Fibroblast of lung (primary cell): ENCODE measurements around the gene LGI1. TPM values are rescaled to one million over a fixed set of nuclear protein-coding genes. Genes with fewer than 3 reads are reported as not detected.

Experiments
- DNase-seq, 2 donors: peaks; one replicate each; pipeline versions ENCODE4 v3.0.0 to v3.0.0-alpha.2; 2010; ENCODE audit warnings: low read depth in 2 of 2
- H2AFZ ChIP-seq: 2 replicates; pipeline ENCODE4 v1.5.1; 2012; ENCODE audit warnings: low read length, control low read depth, inconsistent platforms
- H3K27ac ChIP-seq: 2 replicates; pipeline ENCODE4 v1.5.1; 2011; ENCODE audit warnings: low read length, control low read depth; ENCODE audit not compliant: insufficient read depth
- H3K27me3 ChIP-seq: 2 replicates; pipeline ENCODE4 v1.5.1; 2011; ENCODE audit warnings: mild to moderate bottlenecking, low read length; ENCODE audit not compliant: control insufficient read depth, insufficient read depth
- H3K36me3 ChIP-seq: 2 replicates; pipeline ENCODE4 v1.5.1; 2011; ENCODE audit warnings: low read length; ENCODE audit not compliant: control insufficient read depth, insufficient read depth
- H3K4me1 ChIP-seq: 2 replicates; pipeline ENCODE4 v1.5.1; 2011; ENCODE audit warnings: low read length; ENCODE audit not compliant: control insufficient read depth, insufficient read depth; ENCODE audit errors: extremely low read depth
- H3K4me2 ChIP-seq: 2 replicates; pipeline ENCODE4 v1.5.1; 2011; ENCODE audit warnings: low read length, control low read depth; ENCODE audit not compliant: insufficient read depth; ENCODE audit errors: extremely low read depth
- H3K4me3 ChIP-seq, 4 experiments: fragments of 200-600 bp in 1 of 4; sonication (generic) in 1 of 4; replicated peaks in 1 of 4; 2 replicates each; pipeline ENCODE4 v1.5.1; 2011 to 2016; ENCODE audit warnings: low read length in 4 of 4, low read depth in 3 of 4, mild to moderate bottlenecking in 3 of 4, control low read depth in 2 of 4, inconsistent platforms in 1 of 4, mixed read lengths in 1 of 4; ENCODE audit not compliant: insufficient read depth in 1 of 4; ENCODE audit errors: control extremely low read depth in 1 of 4
- H3K79me2 ChIP-seq: 2 replicates; pipeline ENCODE4 v1.5.1; 2012; ENCODE audit warnings: mild to moderate bottlenecking, low read length, inconsistent platforms; ENCODE audit not compliant: control insufficient read depth, insufficient read depth
- H3K9ac ChIP-seq: 2 replicates; pipeline ENCODE4 v1.5.1; 2011; ENCODE audit warnings: mild to moderate bottlenecking, low read length, control low read depth; ENCODE audit not compliant: insufficient read depth
- H3K9me3 ChIP-seq: 2 replicates; pipeline ENCODE4 v1.5.1; 2012; ENCODE audit warnings: low read depth, low read length; ENCODE audit not compliant: control insufficient read depth, insufficient read depth
- H4K20me1 ChIP-seq: 2 replicates; pipeline ENCODE4 v1.5.1; 2011; ENCODE audit warnings: low read length; ENCODE audit not compliant: control insufficient read depth, insufficient read depth; ENCODE audit errors: extremely low read depth
- CTCF ChIP-seq, 2 donors: IDR thresholded peaks in 1 of 2; conservative IDR thresholded peaks in 1 of 2; 1 replicate in 1 of 2; 2 replicates in 1 of 2; pipeline ENCODE4 v1.5.1; 2011 to 2012; ENCODE audit warnings: low read length in 2 of 2, control low read depth in 1 of 2, inconsistent platforms in 1 of 2, low read depth in 1 of 2, mild to moderate bottlenecking in 1 of 2
- EZH2 ChIP-seq: IDR thresholded peaks from 2 replicates; pipeline ENCODE4 v1.5.1; 2012; ENCODE audit warnings: low read length, control low read depth, mild to moderate bottlenecking; ENCODE audit errors: missing control alignments
- polyA plus RNA-seq, 2 donors: library from polyadenylated mRNA; depleted of rRNA in 1 of 2; stranded (reverse) in 1 of 2; unstranded in 1 of 2; fragments of >200 nt; gene quantifications; 2 replicates each; pipeline ENCODE4 v1.2.1, GENCODE V29; 2011 to 2012; ENCODE audit warnings: missing spikeins in 1 of 2
- total RNA-seq: library from RNA; depleted of rRNA; stranded (reverse); fragments of >200 nt; gene quantifications from 2 replicates; pipeline ENCODE4 v1.2.1, GENCODE V29; 2014

LGI1 gene
- total and polyA plus RNA-seq, 2 donors (not counting 1 experiment from before 2014, with no cell fraction given) = not detected

- Histone ChIP-seq H4K20me1 (no peaks in the 10 kb centered on the region), H3K9ac (no peak overlapping the region), H3K4me1 (peaks cover 7% of the 10 kb centered on the region), H3K27ac (no peak overlapping the region), H3K4me2 (no peak overlapping the region), H2AFZ (no peak overlapping the region), H3K9me3 (no peaks in the 10 kb centered on the region), H3K79me2 (no peaks in the 10 kb centered on the region), H3K27me3 (no peaks in the 10 kb centered on the region), H3K4me3 (no peak overlapping the region), H3K36me3 (no peaks in the 10 kb centered on the region)
- peak in 1 of 2 donors; percentile 15 for DNase-seq
- TF ChIP-seq EZH2 (no peak), CTCF (conservative IDR thresholded peaks at IDR 0.05 in 1 of 2, IDR thresholded peaks at IDR 0.05 in 1 of 2; ENCODE audit: low read depth in 1 of 2, low read length in 2 of 2) (no peak)
Measured at GRCh38 chr10:93749218-93749799, 8.4 kb upstream of the LGI1 start.

- H3K9me3 ChIP-seq = no peaks in the 10 kb centered on the region
- DNase-seq = no peak
- H3K27ac ChIP-seq = no peak overlapping the region
- no peaks in the 10 kb centered on the region for H3K36me3 ChIP-seq
- H3K79me2 ChIP-seq = no peaks in the 10 kb centered on the region
- no peaks in the 10 kb centered on the region for H3K27me3 ChIP-seq
- no peak overlapping the region for H2AFZ ChIP-seq
- no peaks in the 10 kb centered on the region for H4K20me1 ChIP-seq
- no peak overlapping the region for H3K4me3 ChIP-seq
- TF ChIP-seq CTCF (conservative IDR thresholded peaks at IDR 0.05 in 1 of 2, IDR thresholded peaks at IDR 0.05 in 1 of 2; ENCODE audit: low read depth in 1 of 2, low read length in 2 of 2) = no peak
- no peak for TF ChIP-seq EZH2
- peaks cover 7% of the 10 kb centered on the region for H3K4me1 ChIP-seq
- no peak overlapping the region for H3K4me2 ChIP-seq
- no peak overlapping the region for H3K9ac ChIP-seq
Measured at GRCh38 chr10:93751124-93751523, 6.6 kb upstream of the LGI1 start.

- H4K20me1 ChIP-seq = no peaks in the 10 kb centered on the region
- H3K36me3 ChIP-seq = no peaks in the 10 kb centered on the region
- peak in 1 of 2 donors; percentile 23 for DNase-seq
- peak overlapping the region in 2 of 4 experiments; percentile 11 to 20 for H3K4me3 ChIP-seq
- peak overlapping the region; percentile 61 for H3K4me2 ChIP-seq
- H3K4me1 ChIP-seq = peaks cover 7% of the 10 kb centered on the region
- H3K9ac ChIP-seq = no peak overlapping the region
- H3K27ac ChIP-seq = no peak overlapping the region
- peak overlapping the region; percentile 58 for H2AFZ ChIP-seq
- no peaks in the 10 kb centered on the region for H3K79me2 ChIP-seq
- H3K27me3 ChIP-seq = no peaks in the 10 kb centered on the region
- no peak for TF ChIP-seq EZH2
- TF ChIP-seq CTCF (conservative IDR thresholded peaks at IDR 0.05 in 1 of 2, IDR thresholded peaks at IDR 0.05 in 1 of 2; ENCODE audit: low read depth in 1 of 2, low read length in 2 of 2) = no peak
- H3K9me3 ChIP-seq = no peaks in the 10 kb centered on the region
Measured at GRCh38 chr10:93751832-93752231, 5.9 kb upstream of the LGI1 start.
